H9 (cell line): ENCODE results near the gene CNGA4. TPM values are rescaled to one million over a fixed set of nuclear protein-coding genes. Genes with fewer than 3 reads are reported as not detected.

Experiments
- DNase-seq: peaks from one replicate; pipeline ENCODE4 v3.0.0-alpha.2; 2017
- H2AFZ ChIP-seq: one replicate; pipeline ENCODE4 v1.6.1; 2013; ENCODE audit warnings: mild to moderate bottlenecking, low read length, control low read depth, moderate library complexity
- H2AK5ac ChIP-seq: 2 replicates; pipeline ENCODE4 v1.6.1; 2013; ENCODE audit warnings: low read length, control low read depth, mixed read lengths; ENCODE audit not compliant: insufficient read length
- H2BK120ac ChIP-seq: one replicate; pipeline ENCODE4 v1.6.1; 2013; ENCODE audit warnings: low read depth, mild to moderate bottlenecking, low read length, control low read depth, inconsistent platforms; ENCODE audit not compliant: poor library complexity, severe bottlenecking
- H2BK12ac ChIP-seq: 2 replicates; pipeline ENCODE4 v1.6.1; 2013; ENCODE audit warnings: low read length, control low read depth, mixed read lengths, low read depth; ENCODE audit not compliant: insufficient read length
- H2BK15ac ChIP-seq: 2 replicates; pipeline ENCODE4 v1.6.1; 2013; ENCODE audit warnings: low read depth, low read length, control low read depth
- H2BK20ac ChIP-seq: one replicate; pipeline ENCODE4 v1.6.1; 2013; ENCODE audit warnings: low read depth, mild to moderate bottlenecking, low read length, control low read depth, inconsistent platforms; ENCODE audit not compliant: poor library complexity, severe bottlenecking
- H2BK5ac ChIP-seq: 2 replicates; pipeline ENCODE4 v1.6.1; 2013; ENCODE audit warnings: low read length, control low read depth, mixed read lengths; ENCODE audit not compliant: insufficient read length
- H3K14ac ChIP-seq: 2 replicates; pipeline ENCODE4 v1.6.1; 2013; ENCODE audit warnings: low read length, control low read depth; ENCODE audit not compliant: insufficient read depth
- H3K18ac ChIP-seq: 2 replicates; pipeline ENCODE4 v1.6.1; 2013; ENCODE audit warnings: low read depth, mild to moderate bottlenecking, mixed read lengths, low read length, control low read depth; ENCODE audit not compliant: insufficient read length
- H3K23ac ChIP-seq: 2 replicates; pipeline ENCODE4 v1.6.1; 2013; ENCODE audit warnings: low read length, control low read depth, mixed read lengths, low read depth; ENCODE audit not compliant: insufficient read length
- H3K23me2 ChIP-seq: 2 replicates; pipeline ENCODE4 v1.6.1; 2013; ENCODE audit warnings: low read depth, mild to moderate bottlenecking, mixed read lengths, low read length, control low read depth; ENCODE audit not compliant: insufficient read length, poor library complexity, severe bottlenecking
- H3K27ac ChIP-seq: 2 replicates; pipeline ENCODE4 v1.5.1; 2013; ENCODE audit warnings: low read length, control low read depth, mixed read lengths, low read depth; ENCODE audit not compliant: insufficient read length
- H3K27me3 ChIP-seq: 2 replicates; pipeline ENCODE4 v1.6.1; 2013; ENCODE audit warnings: low read length, control low read depth, inconsistent platforms; ENCODE audit not compliant: insufficient read depth
- H3K4ac ChIP-seq: 2 replicates; pipeline ENCODE4 v1.6.1; 2013; ENCODE audit warnings: low read depth, mild to moderate bottlenecking, control low read depth, inconsistent platforms, low read length, moderate library complexity
- H3K4me1 ChIP-seq: 2 replicates; pipeline ENCODE4 v1.6.1; 2013; ENCODE audit warnings: low read length, control low read depth, inconsistent platforms; ENCODE audit not compliant: insufficient read depth
- H3K4me2 ChIP-seq: 2 replicates; pipeline ENCODE4 v1.6.1; 2013; ENCODE audit warnings: low read length, control low read depth, mixed read lengths; ENCODE audit not compliant: insufficient read length, insufficient read depth
- H3K56ac ChIP-seq: 2 replicates; pipeline ENCODE4 v1.6.1; 2013; ENCODE audit warnings: low read depth, mild to moderate bottlenecking, mixed read lengths, low read length, control low read depth; ENCODE audit not compliant: insufficient read length
- H3K79me1 ChIP-seq: 2 replicates; pipeline ENCODE4 v1.6.1; 2013; ENCODE audit warnings: low read depth, mild to moderate bottlenecking, moderate library complexity, low read length, control low read depth, inconsistent platforms; ENCODE audit not compliant: insufficient read depth, poor library complexity, severe bottlenecking
- H3K79me2 ChIP-seq: 2 replicates; pipeline ENCODE4 v1.6.1; 2013; ENCODE audit warnings: low read length, control low read depth, inconsistent platforms; ENCODE audit not compliant: insufficient read depth
- H3K9ac ChIP-seq: 2 replicates; pipeline ENCODE4 v1.6.1; 2013; ENCODE audit warnings: low read length, control low read depth, mixed read lengths; ENCODE audit not compliant: insufficient read length; ENCODE audit errors: extremely low read depth
- H3K9me3 ChIP-seq: one replicate; pipeline ENCODE4 v1.6.1; 2013; ENCODE audit warnings: low read depth, low read length, inconsistent platforms; ENCODE audit not compliant: control insufficient read depth
- H3T11ph ChIP-seq: one replicate; pipeline ENCODE4 v1.6.1; 2013; ENCODE audit warnings: mild to moderate bottlenecking, low read length, control low read depth, inconsistent platforms
- H4K20me1 ChIP-seq: one replicate; pipeline ENCODE4 v1.6.1; 2013; ENCODE audit not compliant: control insufficient read depth, insufficient read length, insufficient read depth
- H4K5ac ChIP-seq: 2 replicates; pipeline ENCODE4 v1.6.1; 2013; ENCODE audit warnings: low read depth, mild to moderate bottlenecking, mixed read lengths, low read length, control low read depth; ENCODE audit not compliant: insufficient read length
- H4K8ac ChIP-seq: replicated peaks from 2 replicates; pipeline ENCODE4 v1.6.1; 2013; ENCODE audit warnings: low read length, control low read depth, mixed read lengths, low read depth; ENCODE audit not compliant: insufficient read length
- H4K91ac ChIP-seq: 2 replicates; pipeline ENCODE4 v1.6.1; 2013; ENCODE audit warnings: low read depth, mild to moderate bottlenecking, moderate library complexity, mixed read lengths, low read length, control low read depth; ENCODE audit not compliant: insufficient read length
- H3K27ac Mint-ChIP-seq, 3 experiments: 2 replicates in 2 of 3; 3 replicates in 1 of 3; pipeline ENCODE4 v1.8.0; 2020 to 2021; ENCODE audit warnings: mixed read lengths in 3 of 3, mild to moderate bottlenecking in 1 of 3, moderate library complexity in 1 of 3
- H3K27me3 Mint-ChIP-seq: 2 replicates; pipeline ENCODE4 v1.8.0; 2021; ENCODE audit warnings: low read depth, mild to moderate bottlenecking, moderate library complexity, mixed read lengths
- H3K36me3 Mint-ChIP-seq, 3 experiments: 2 replicates in 2 of 3; 3 replicates in 1 of 3; pipeline ENCODE4 v1.8.0; 2020 to 2021; ENCODE audit warnings: low read depth in 3 of 3, mixed read lengths in 3 of 3; ENCODE audit not compliant: insufficient read depth in 1 of 3
- H3K4me1 Mint-ChIP-seq, 2 experiments: 2 replicates each; pipeline ENCODE4 v1.8.0; 2020; ENCODE audit warnings: mixed read lengths in 2 of 2
- H3K4me3 Mint-ChIP-seq, 2 experiments: 2 replicates in 1 of 2; 3 replicates in 1 of 2; pipeline ENCODE4 v1.8.0; 2020 to 2021; ENCODE audit warnings: mild to moderate bottlenecking in 2 of 2, mixed read lengths in 2 of 2, moderate library complexity in 1 of 2
- H3K9me3 Mint-ChIP-seq, 2 experiments: 2 replicates in 1 of 2; 3 replicates in 1 of 2; pipeline ENCODE4 v1.8.0; 2020; ENCODE audit warnings: mild to moderate bottlenecking in 2 of 2, mixed read lengths in 2 of 2, moderate library complexity in 1 of 2
- CTCF ChIP-seq: fragments of 200-600 bp; sonication (generic); conservative IDR thresholded peaks from 3 replicates; pipeline ENCODE4 v1.8.0; 2021; ENCODE audit warnings: antibody characterized with exemption, mild to moderate bottlenecking
- WGBS: extraction: QIAGEN DNeasy Blood & Tissue Kit; methylation state at CpG from one replicate; pipeline ENCODE4 v1.1.7; 2013; ENCODE audit warnings: missing lambda C conversion rate, low lambda C conversion rate, mixed read lengths; ENCODE audit not compliant: insufficient read length; ENCODE audit errors: extremely low coverage; 5-methylcytosine and 5-hydroxymethylcytosine counted together
- total RNA-seq: library from RNA; stranded (reverse); gene quantifications from 2 replicates; pipeline ENCODE4 v1.2.1, GENCODE V29; 2021

Gene CNGA4
- total RNA-seq, 1 experiment from 2014 or later = 0.11 TPM

- Histone ChIP-seq H2BK20ac (no peak overlapping the region), H3K23ac (no peak overlapping the region), H3K4me2 (no peak overlapping the region), H3K79me1 (no peaks in the 10 kb centered on the region), H3K79me2 (peaks cover 7% of the 10 kb centered on the region; the same call in 1 of the 2 replicates), H3K27ac (no peak overlapping the region), H2AFZ (no peak overlapping the region), H3K18ac (no peak overlapping the region), H2BK15ac (no peak overlapping the region), H4K20me1 (no peaks in the 10 kb centered on the region), H3K56ac (no peak overlapping the region), H3T11ph (no peak overlapping the region), H3K4me1 (no peaks in the 10 kb centered on the region), H3K14ac (no peak overlapping the region), H2BK120ac (no peak overlapping the region), H3K9me3 (no peaks in the 10 kb centered on the region), H4K8ac (no peak overlapping the region), H3K23me2 (peaks cover 7% of the 10 kb centered on the region), H3K4ac (no peak overlapping the region), H3K9ac (no peak overlapping the region), H2BK5ac (no peak overlapping the region), H3K27me3 (no peaks in the 10 kb centered on the region), H2AK5ac (no peak overlapping the region), H2BK12ac (no peak overlapping the region), H4K91ac (no peak overlapping the region), H4K5ac (no peak overlapping the region)
- no peak for DNase-seq
- no CpG with 5 or more reads among the region's 5 CpGs for WGBS
- Mint-ChIP-seq H3K36me3 (no peaks in the 10 kb centered on the region), H3K27me3 (peaks cover 12% of the 10 kb centered on the region), H3K9me3 (no peaks in the 10 kb centered on the region), H3K4me1 (peaks cover 12 to 17% of the 10 kb centered on the region in 2 experiments), H3K4me3 (no peak overlapping the region), H3K27ac (no peak overlapping the region)
- no peak for TF ChIP-seq CTCF
Observed at GRCh38 chr11:6237761-6238302, 1.1 kb upstream of the CNGA4 start.
